MCF 10A (cell line): Measurements from ENCODE around the gene CCNL2. TPM values are rescaled to one million over a fixed set of nuclear protein-coding genes. Genes with fewer than 3 reads are reported as not detected.

Experiments used
- BruUV-seq: library from RNA; stranded (reverse); fragments of 400-500 nt; replicated peaks from 2 replicates; lab custom pipeline; 2021; lab: Mats Ljungman, UMichigan
- CTCF ChIA-PET: fragments of 300-600 bp; sonication (Branson Sonifier 250); formaldehyde crosslinking; extraction: SDS; loops from one replicate; lab custom pipeline; 2021; ENCODE audit warnings: antibody characterized with exemption, inconsistent platforms; lab: Yijun Ruan, JAX
- POLR2A ChIA-PET: fragments of 300-600, 350-650 bp; sonication (Branson Sonifier 250); formaldehyde crosslinking; extraction: SDS; loops from one replicate; lab custom pipeline; 2020; ENCODE audit warnings: antibody characterized with exemption, inconsistent platforms; lab: Yijun Ruan, JAX
- DNase-seq: peaks from one replicate; pipeline ENCODE4 v3.0.0-alpha.2; 2018; ENCODE audit not compliant: unreplicated experiment
- H3K27ac Mint-ChIP-seq: one replicate; pipeline ENCODE4 v1.8.0; 2022; ENCODE audit warnings: mild to moderate bottlenecking, low read depth, mixed read lengths; ENCODE audit not compliant: unreplicated experiment
- H3K27me3 Mint-ChIP-seq: one replicate; pipeline ENCODE4 v1.8.0; 2022; ENCODE audit warnings: mixed read lengths; ENCODE audit not compliant: insufficient read depth, unreplicated experiment
- H3K36me3 Mint-ChIP-seq: one replicate; pipeline ENCODE4 v1.8.0; 2022; ENCODE audit warnings: mild to moderate bottlenecking, moderate library complexity, mixed read lengths; ENCODE audit not compliant: insufficient read depth, unreplicated experiment
- H3K4me1 Mint-ChIP-seq: one replicate; pipeline ENCODE4 v1.8.0; 2022; ENCODE audit warnings: mixed read lengths; ENCODE audit not compliant: insufficient read depth, unreplicated experiment
- H3K4me3 Mint-ChIP-seq: one replicate; pipeline ENCODE4 v1.8.0; 2022; ENCODE audit warnings: mild to moderate bottlenecking, moderate library complexity, mixed read lengths; ENCODE audit not compliant: unreplicated experiment
- H3K9me3 Mint-ChIP-seq: one replicate; pipeline ENCODE4 v1.8.0; 2022; ENCODE audit warnings: mixed read lengths; ENCODE audit not compliant: unreplicated experiment
- intact Hi-C: fragments of 100-400 bp; cut with micrococcal nuclease; formaldehyde crosslinking; loops from 2 replicates; pipeline ENCODE4 v1.14.1; 2022
- total RNA-seq: library from RNA; stranded (reverse); gene quantifications from 2 replicates; pipeline ENCODE4 v1.2.3, GENCODE V29; 2022
- TF ChIP-seq, protein P1 (sequence below): fragments of 200-600 bp; IDR thresholded peaks from one replicate; pipeline ENCODE4 v1.8.0; 2022; ENCODE audit warnings: antibody characterized with exemption, mild to moderate bottlenecking; ENCODE audit not compliant: unreplicated experiment

Gene CCNL2
- total RNA-seq, 1 experiment from 2014 or later, result 248 TPM

DNA sequence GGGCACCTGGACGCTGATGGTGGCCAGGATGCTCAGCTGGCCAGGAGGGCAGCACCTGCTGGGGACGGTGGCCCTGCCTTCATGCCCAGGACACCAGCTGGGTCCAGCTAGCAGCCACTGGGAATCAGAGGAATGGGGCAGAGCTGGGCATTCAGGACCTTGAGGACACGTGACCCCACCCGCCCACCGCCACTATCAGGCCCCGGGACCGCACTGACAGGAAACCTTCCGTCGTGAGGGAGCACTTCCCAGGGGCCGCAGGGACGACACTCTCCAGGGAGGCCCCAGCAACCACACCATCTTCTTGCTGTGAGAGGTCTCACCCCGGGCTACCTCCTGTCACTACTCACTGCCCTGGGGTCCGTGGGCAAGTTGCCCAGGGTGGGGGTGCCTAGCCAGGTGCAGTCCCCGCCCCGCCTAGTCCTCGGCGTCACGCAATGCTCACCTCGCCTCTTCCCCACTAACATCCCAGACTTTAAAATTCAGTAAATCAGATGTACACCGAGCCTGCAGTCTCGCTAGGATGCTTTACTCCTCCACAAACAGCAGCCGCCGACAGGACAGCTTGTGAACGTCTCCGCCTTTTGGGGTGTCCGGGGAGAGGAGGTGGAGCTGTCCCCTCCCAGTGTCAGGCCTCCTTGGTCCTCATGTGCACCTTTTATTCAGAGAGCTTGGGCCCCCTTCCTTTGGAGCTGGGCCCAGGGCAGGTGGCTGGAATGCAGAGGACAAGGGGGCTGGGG lies 41.3 kb upstream of the CCNL2 start:
- Mint-ChIP-seq H3K4me3 (no peak overlapping the region), H3K4me1 (no peaks in the 10 kb centered on the region), H3K27me3 (no peaks in the 10 kb centered on the region), H3K9me3 (no peaks in the 10 kb centered on the region), H3K27ac (no peak overlapping the region), H3K36me3 (no peaks in the 10 kb centered on the region)
- ChIA-PET POLR2A (no interaction called here), CTCF (interaction anchor here (0.6 to 1.8 kb wide), 18 partner anchors 8 to 604 kb away, joined by 3 to 11 read pairs (median 4); partner anchors contain the start of gene CCNL2)
- intact Hi-C loops, result no loop called here
- DNase-seq, result no peak
- TF ChIP-seq, protein P1, sequence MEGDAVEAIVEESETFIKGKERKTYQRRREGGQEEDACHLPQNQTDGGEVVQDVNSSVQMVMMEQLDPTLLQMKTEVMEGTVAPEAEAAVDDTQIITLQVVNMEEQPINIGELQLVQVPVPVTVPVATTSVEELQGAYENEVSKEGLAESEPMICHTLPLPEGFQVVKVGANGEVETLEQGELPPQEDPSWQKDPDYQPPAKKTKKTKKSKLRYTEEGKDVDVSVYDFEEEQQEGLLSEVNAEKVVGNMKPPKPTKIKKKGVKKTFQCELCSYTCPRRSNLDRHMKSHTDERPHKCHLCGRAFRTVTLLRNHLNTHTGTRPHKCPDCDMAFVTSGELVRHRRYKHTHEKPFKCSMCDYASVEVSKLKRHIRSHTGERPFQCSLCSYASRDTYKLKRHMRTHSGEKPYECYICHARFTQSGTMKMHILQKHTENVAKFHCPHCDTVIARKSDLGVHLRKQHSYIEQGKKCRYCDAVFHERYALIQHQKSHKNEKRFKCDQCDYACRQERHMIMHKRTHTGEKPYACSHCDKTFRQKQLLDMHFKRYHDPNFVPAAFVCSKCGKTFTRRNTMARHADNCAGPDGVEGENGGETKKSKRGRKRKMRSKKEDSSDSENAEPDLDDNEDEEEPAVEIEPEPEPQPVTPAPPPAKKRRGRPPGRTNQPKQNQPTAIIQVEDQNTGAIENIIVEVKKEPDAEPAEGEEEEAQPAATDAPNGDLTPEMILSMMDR, result no peak
- BruUV-seq, result no TSS peak

DNA sequence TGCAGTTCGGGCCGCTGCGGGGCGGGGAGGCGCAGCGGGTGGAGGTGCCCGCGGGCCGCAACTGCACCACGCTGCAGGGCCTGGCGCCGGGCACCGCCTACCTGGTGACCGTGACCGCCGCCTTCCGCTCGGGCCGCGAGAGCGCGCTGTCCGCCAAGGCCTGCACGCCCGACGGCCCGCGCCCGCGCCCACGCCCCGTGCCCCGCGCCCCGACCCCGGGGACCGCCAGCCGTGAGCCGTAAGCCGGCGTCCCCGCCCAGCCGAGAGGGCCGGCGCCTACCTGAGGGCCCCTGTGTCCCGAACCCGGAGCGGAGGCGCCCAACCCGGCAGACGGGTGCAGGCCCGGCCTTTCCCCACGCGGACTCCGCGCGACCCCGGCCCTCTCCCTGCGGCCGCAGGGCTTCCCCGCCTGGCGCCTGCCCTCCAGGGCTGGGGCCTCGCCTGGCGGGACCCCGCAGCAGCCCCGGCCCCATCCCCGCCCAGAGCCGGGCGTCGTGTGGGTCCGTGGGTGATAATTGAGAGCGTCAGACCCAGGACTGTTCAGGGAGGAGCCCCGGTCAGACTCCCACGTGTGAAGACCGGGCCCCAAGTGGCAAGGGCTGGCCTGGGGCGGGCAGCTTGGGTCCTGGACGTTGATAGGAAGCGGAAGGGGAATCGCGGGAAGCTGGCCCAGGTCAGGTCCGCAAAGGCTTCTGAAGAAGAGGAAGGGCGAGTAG lies 40.6 kb upstream of the CCNL2 start:
- DNase-seq, result no peak
- BruUV-seq, result no TSS peak
- intact Hi-C loops, result no loop called here
- Mint-ChIP-seq H3K4me3 (no peak overlapping the region), H3K9me3 (no peaks in the 10 kb centered on the region), H3K4me1 (no peaks in the 10 kb centered on the region), H3K27ac (no peak overlapping the region), H3K27me3 (no peaks in the 10 kb centered on the region), H3K36me3 (no peaks in the 10 kb centered on the region)
- ChIA-PET CTCF (interaction anchor here (1.0 to 1.1 kb wide), 2 partner anchors 9 to 52 kb away, joined by 3 to 5 read pairs; no protein-coding TSS in a partner anchor), POLR2A (no interaction called here)
- TF ChIP-seq, protein P1, result no peak

DNA sequence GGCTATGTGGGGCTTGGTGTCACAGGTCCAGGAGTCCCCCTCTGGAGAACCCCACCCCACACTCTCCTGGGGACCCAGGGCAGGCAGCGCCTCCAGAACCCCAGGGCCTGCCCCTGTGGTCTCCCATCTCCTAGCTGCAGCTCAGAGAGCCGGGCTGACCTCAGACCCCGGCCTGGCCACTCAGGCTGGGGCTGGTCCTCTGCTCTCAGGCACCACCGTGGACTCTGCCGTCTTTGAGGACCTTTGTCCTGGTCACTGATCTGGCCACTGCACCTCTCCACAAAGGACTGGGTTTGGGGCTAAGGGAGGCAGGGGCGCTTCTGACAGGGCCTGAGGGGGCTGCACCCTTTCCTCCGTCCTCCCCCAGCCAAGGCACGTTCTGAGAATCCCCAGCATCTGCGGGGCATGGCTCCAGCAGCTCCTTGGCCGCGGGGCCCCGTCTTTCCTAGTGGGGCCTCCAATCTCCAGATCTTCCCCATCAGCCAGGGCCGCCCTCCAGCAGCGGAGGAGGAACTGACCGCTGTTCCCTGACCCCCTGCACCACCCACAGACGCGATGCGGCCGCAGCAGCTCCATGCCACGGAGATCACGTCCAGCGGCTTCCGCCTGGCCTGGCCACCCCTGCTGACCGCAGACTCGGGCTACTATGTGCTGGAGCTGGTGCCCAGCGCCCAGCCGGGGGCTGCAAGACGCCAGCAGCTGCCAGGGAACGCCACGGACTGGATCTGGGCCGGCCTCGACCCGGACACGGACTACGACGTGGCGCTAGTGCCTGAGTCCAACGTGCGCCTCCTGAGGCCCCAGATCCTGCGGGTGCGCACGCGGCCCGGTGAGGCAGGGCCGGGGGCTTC lies 39.6 kb upstream of the CCNL2 start:
- H3K27ac Mint-ChIP-seq, result no peak overlapping the region
- no peaks in the 10 kb centered on the region for H3K27me3 Mint-ChIP-seq
- no peak for DNase-seq
- no peaks in the 10 kb centered on the region for H3K36me3 Mint-ChIP-seq
- TF ChIP-seq, protein P1, result no peak
- ChIA-PET POLR2A (interaction anchor here (0.6 to 2.3 kb wide), 2 partner anchors 31 to 474 kb away, joined by 3 to 5 read pairs; partner anchors contain the start of gene MRPL20), CTCF (interaction anchor here (0.6 kb wide), 1 partner anchor 213 kb away, joined by 3 read pairs; no protein-coding TSS in a partner anchor)
- no peaks in the 10 kb centered on the region for H3K9me3 Mint-ChIP-seq
- H3K4me1 Mint-ChIP-seq, result no peaks in the 10 kb centered on the region
- intact Hi-C loops, result no loop called here
- no peak overlapping the region for H3K4me3 Mint-ChIP-seq
- no TSS peak for BruUV-seq
